GM19372 (cell line): ENCODE data around the gene ABCC4.
A peak's percentile ranks its signal among the peaks of the same experiment; 100 is the strongest.

Source experiments
- ATAC-seq: cut with Tn5 transposase; IDR thresholded peaks from one replicate; pipeline ENCODE4 v1.9.1; 2021; ENCODE audit warnings: mild to moderate bottlenecking, low read depth, moderate library complexity; ENCODE audit not compliant: unreplicated experiment

The ABCC4 gene

GRCh38 chr13:95260031-95260525, 41.2 kb downstream of the ABCC4 start:
- ATAC-seq, result peak; percentile 42

- peak; percentile 70 for ATAC-seq
Measured at GRCh38 chr13:95258619-95259194, 42.5 kb downstream of the ABCC4 start.

- ATAC-seq, result no peak
Measured at GRCh38 chr13:95258098-95258497, 43.2 kb downstream of the ABCC4 start.

GRCh38 chr13:95256091-95256490, 45.2 kb downstream of the ABCC4 start:
- ATAC-seq, result no peak

- no peak for ATAC-seq
Measured at GRCh38 chr13:95255072-95255732, 46.0 kb downstream of the ABCC4 start.

- no peak for ATAC-seq
Measured at GRCh38 chr13:95254339-95254738, 46.9 kb downstream of the ABCC4 start.

GRCh38 chr13:95253033-95253432, 48.2 kb downstream of the ABCC4 start:
- ATAC-seq, result no peak

GRCh38 chr13:95251641-95252040, 49.6 kb downstream of the ABCC4 start:
- ATAC-seq, result no peak

GRCh38 chr13:95250961-95251360, 50.3 kb downstream of the ABCC4 start:
- no peak for ATAC-seq

- no peak for ATAC-seq
Measured at GRCh38 chr13:95248953-95249352, 52.3 kb downstream of the ABCC4 start.

GRCh38 chr13:95247852-95248251, 53.4 kb downstream of the ABCC4 start:
- no peak for ATAC-seq

- ATAC-seq, result no peak
Measured at GRCh38 chr13:95247171-95247570, 54.1 kb downstream of the ABCC4 start.

GRCh38 chr13:95246292-95247082, 54.8 kb downstream of the ABCC4 start:
- ATAC-seq, result no peak

GRCh38 chr13:95245071-95245470, 56.2 kb downstream of the ABCC4 start:
- ATAC-seq, result no peak

- no peak for ATAC-seq
Measured at GRCh38 chr13:95243207-95243606, 58.0 kb downstream of the ABCC4 start.

- no peak for ATAC-seq
Measured at GRCh38 chr13:95241321-95241720, 59.9 kb downstream of the ABCC4 start.

- peak; percentile 58 for ATAC-seq
Measured at GRCh38 chr13:95239283-95239682, 62.0 kb downstream of the ABCC4 start.

GRCh38 chr13:95237310-95237870, 63.9 kb downstream of the ABCC4 start:
- ATAC-seq, result no peak

GRCh38 chr13:95236774-95237173, 64.5 kb downstream of the ABCC4 start:
- ATAC-seq, result no peak

GRCh38 chr13:95235974-95236373, 65.3 kb downstream of the ABCC4 start:
- ATAC-seq, result no peak

- no peak for ATAC-seq
Measured at GRCh38 chr13:95235199-95235756, 66.0 kb downstream of the ABCC4 start.
